ENCODE results near the gene ZNF649. TPM values are rescaled to one million over a fixed set of nuclear protein-coding genes. Genes with fewer than 3 reads are reported as not detected.

ZNF649 gene
- total RNA-seq, 1 experiment from 2014 or later = 0.78 TPM

DNA sequence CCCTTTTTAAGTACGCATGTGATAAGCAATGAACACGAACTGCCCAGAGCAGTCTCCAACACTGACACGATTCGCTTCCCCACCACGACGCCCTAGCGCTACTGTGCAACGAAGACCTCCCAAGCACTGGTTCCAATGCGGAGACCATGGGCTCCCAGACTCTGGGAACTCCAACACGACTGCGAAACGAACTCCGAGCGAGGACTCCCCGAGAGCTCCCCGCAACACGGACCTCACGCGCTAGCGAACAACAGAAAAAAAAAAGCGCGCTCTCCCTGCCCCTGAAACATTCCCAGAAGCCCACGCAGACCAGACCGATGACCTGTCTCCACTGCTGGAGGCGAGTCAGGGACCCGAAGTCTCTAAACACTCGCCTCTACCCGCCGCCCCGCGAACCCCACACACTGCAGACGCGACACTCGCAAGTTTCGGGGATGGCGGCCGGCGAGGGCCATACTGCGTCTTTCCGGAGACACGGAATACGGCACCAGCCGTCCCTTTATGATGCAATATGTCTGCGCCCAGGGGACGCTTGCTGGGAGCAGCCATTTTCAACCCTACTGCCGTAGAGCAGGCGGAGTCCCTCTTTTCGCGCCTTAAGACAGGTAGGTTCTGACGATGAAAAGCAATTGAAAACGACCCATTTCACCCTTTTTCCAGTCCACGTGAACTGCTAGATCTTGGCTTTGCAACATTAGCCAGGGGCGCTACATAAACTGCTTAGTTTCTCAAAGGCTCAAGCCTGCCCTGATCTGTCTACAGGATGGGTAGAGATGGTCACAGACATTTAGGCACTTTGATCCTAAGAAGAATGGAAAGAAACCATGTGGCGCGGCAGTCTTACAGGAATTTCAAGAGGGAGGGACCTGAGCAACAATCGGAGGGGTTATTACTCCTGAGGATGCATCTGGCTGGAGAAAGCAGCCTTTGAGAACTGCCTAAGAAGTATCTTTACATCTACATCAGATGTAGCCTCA, 17.0 kb downstream of the ZNF649 start, which contains the start of gene ZNF577:
Gene ZNF577, minus strand, starts transcription at position 430 of the 977 bp plus-strand sequence. CDS start 7,569 bp downstream, outside the sequence.
- DNase-seq (ENCODE audit: low spot score) = no peak

GRCh38 chr19:51884713-51885112, 20.1 kb downstream of the ZNF649 start:
- no peak for DNase-seq (ENCODE audit: low spot score)

- DNase-seq (ENCODE audit: low spot score) = no peak
These were observed 22.3 kb downstream of the ZNF649 start for GRCh38 chr19:51882518-51882917.

GRCh38 chr19:51873097-51873496, 31.7 kb downstream of the ZNF649 start:
- no peak for DNase-seq (ENCODE audit: low spot score)

GRCh38 chr19:51861870-51862622, 42.8 kb downstream of the ZNF649 start:
- DNase-seq (ENCODE audit: low spot score) = no peak

Other genes starting within 250 kb of the ZNF649 start
- gene SPACA6, start 211.7 kb downstream of the ZNF649 start, total RNA-seq (2014; rRNA removed; shearing (Covaris generic)) = 0.52 and 3.2 TPM in 2 replicates
- gene HAS1, start 181.0 kb downstream of the ZNF649 start, total RNA-seq (2014; rRNA removed; shearing (Covaris generic)) = not detected in 2 replicates
- 0.07 TPM in 1 of 2 replicates, not detected in the other for gene FPR1, start 153.1 kb downstream of the ZNF649 start, total RNA-seq (2014; rRNA removed; shearing (Covaris generic))
- gene FPR2, start 143.8 kb downstream of the ZNF649 start, total RNA-seq (2014; rRNA removed; shearing (Covaris generic)) = not detected in 2 replicates
- not detected in 2 replicates for gene FPR3, start 109.9 kb downstream of the ZNF649 start, total RNA-seq (2014; rRNA removed; shearing (Covaris generic))
- gene ZNF577, start 17.1 kb downstream of the ZNF649 start, total RNA-seq (2014; rRNA removed; shearing (Covaris generic)) = 0.19 and 0.57 TPM in 2 replicates
- gene ZNF613, start 22.5 kb upstream of the ZNF649 start, total RNA-seq (2014; rRNA removed; shearing (Covaris generic)) = 4.8 and 7.7 TPM in 2 replicates
- gene ZNF350, start 81.8 kb upstream of the ZNF649 start, total RNA-seq (2014; rRNA removed; shearing (Covaris generic)) = 7.1 and 7.8 TPM in 2 replicates
- gene ZNF615, start 103.2 kb upstream of the ZNF649 start, total RNA-seq (2014; rRNA removed; shearing (Covaris generic)) = 7.9 and 9.3 TPM in 2 replicates
- 14.3 and 15.3 TPM in 2 replicates for gene ZNF614, start 123.4 kb upstream of the ZNF649 start, total RNA-seq (2014; rRNA removed; shearing (Covaris generic))
- 3.5 and 5.0 TPM in 2 replicates for gene ZNF432, start 143.8 kb upstream of the ZNF649 start, total RNA-seq (2014; rRNA removed; shearing (Covaris generic))
- 8.3 and 8.6 TPM in 2 replicates for gene ZNF841, start 190.7 kb upstream of the ZNF649 start, total RNA-seq (2014; rRNA removed; shearing (Covaris generic))
- gene ZNF616, start 234.9 kb upstream of the ZNF649 start, total RNA-seq (2014; rRNA removed; shearing (Covaris generic)) = 6.1 and 17.5 TPM in 2 replicates